Measurements from ENCODE around the gene VDAC1.

Gene VDAC1

DNA sequence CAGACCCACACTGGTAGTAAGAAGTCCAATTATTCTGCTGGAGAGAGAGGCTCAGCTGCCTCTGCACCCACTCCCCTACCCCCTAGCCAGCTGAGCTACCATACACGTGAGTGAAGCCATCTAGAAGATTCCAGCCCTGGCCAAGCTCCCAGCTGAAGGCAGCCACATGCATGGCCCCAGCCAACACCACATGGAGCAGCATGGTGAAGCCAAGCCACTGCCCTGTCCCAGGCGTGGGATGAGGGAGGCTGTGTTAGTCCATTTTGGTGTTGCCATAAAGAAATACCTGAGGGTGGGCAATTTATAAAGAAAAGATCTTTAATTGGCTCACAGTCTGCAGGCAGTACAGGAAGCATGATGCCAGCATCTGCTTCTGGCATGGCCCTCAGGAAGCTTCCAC lies 20.0 kb upstream of the VDAC1 start:
- DNase-seq (ENCODE audit: low read depth), result no peak

DNA sequence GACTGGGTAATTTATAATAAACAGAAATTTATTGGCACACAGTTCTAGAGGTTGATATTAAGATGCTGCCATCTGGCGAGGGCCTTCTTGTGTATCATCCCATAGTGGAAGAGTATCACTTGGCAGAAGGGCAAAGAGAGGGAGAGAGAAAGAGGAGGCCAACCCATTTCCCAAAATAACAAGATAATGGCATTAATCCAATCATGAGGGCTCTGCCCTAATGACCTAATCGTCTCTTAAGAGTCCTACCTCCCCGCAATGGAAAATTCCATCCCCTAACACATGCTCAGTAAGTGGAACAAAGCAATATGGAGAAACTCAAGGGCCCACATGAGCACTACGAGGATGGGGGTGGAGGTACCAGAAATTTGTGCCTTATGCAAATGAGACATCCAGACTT lies 17.6 kb upstream of the VDAC1 start:
- DNase-seq (ENCODE audit: low read depth), result no peak

DNA sequence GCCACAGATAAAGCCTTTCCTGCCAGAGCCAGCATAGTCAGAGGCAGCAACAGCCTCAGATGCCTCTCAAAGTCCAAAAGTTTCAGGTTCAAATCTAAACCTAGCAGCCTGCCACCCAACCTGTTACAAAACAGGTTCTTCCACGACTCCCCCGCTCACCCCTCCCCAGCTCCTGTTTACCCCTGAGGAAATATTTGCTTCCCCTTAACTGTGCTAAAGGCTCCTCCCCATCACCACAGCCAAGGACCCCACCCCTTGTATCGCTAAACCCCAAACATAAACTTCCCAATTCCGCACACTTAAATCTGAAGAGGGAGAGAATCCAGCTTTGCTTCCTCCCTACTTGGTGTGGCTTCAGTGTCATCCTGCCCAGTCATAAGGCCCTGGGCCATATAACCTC lies 15.4 kb upstream of the VDAC1 start:
- no peak for DNase-seq (ENCODE audit: low read depth)

DNA sequence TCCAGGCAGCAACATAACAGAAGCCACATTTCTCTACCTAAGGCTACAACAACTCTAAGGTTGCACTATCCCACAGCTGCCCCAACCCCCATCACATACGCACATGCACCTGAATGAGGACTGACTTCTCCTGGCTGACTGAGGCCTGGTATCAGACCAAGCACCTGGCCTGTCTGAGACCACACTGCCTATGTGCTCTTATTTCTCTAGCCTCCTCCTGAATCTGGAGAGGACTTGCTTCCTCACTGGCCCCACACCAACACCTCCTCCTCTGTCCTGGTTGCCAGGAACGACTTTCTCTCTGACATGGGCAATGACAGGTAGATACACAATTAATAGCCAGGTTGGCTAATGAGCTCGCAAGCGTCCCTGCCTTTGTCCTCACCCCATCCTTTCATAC lies 14.9 kb upstream of the VDAC1 start:
- DNase-seq (ENCODE audit: low read depth), result no peak

DNA sequence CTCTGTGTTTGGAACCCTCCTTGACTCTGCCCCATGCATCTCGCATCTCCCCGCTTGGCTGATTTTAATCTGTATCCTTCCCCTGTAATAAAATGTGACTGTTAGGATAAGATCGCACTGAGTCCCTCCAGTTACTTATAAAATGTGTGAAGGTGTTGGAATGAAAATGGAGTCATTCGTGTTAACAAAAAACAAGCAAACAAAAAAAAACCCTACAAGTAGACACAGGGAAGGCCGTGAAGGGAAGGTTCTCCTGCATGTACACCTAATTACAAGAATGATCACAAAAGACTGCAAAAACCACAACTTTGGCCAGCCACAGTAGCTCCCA lies 14.2 kb upstream of the VDAC1 start:
- DNase-seq (ENCODE audit: low read depth), result no peak

DNA sequence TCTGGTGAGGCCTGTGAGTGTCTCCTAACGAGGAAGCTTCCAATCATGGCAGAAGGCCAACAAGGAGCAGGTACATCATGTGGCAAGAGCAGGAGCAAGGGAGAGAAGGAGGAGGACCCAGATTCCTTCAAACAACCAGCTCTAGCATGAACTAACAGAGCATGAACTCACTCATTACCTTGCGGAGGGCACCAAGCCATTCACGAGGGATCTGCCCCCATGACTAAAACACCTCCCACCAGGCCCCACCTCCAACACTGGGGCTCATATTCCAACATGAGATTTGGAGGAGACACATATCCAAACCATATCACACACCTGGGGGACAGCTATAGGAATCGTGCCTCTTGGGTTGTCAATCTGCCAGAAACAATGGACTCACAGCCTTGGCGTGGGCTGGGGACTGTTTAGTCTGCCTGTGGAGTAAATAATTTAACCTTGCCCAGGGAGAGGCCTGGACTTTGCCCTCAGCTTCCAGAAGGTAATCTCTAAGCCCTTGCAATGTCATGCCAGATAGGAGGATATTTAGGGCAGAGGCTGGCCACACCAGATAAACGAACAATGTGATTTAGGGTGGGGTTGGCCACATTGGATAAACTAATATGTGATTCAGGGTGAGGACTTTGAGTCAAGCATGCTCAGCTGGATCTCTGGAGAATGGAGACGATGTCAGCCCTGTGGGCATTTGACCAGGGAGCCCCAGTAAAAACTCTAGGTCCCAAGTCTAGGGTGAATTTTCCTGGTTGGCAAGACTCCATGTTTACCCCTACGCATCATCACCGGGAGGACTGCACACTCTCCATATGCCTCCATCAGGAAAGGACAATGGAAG lies 13.6 kb upstream of the VDAC1 start:
- no peak for DNase-seq (ENCODE audit: low read depth)

DNA sequence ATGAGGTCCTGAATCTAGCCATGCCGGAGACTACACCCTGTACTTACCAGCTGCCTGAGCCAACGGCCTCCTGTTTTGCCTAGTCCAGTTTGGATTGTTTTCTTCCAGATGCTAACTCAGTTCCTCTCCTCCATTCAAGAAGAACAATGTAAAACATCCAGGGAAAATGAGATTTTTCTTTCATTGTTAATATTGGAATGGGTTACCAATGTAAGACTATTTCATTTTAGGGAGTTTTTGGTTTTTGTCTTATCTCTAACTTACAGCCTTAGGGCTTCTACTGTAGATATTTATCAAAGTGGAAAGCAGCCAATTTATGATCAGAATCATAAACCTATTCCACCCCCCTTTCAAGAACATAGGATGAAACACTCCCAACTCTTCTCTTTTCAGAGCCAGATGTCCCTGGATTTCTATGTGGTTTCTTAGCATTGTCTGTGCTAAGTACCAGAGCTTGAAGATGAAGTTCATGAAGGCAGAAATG lies 3.5 kb upstream of the VDAC1 start:
- DNase-seq (ENCODE audit: low read depth), result no peak

DNA sequence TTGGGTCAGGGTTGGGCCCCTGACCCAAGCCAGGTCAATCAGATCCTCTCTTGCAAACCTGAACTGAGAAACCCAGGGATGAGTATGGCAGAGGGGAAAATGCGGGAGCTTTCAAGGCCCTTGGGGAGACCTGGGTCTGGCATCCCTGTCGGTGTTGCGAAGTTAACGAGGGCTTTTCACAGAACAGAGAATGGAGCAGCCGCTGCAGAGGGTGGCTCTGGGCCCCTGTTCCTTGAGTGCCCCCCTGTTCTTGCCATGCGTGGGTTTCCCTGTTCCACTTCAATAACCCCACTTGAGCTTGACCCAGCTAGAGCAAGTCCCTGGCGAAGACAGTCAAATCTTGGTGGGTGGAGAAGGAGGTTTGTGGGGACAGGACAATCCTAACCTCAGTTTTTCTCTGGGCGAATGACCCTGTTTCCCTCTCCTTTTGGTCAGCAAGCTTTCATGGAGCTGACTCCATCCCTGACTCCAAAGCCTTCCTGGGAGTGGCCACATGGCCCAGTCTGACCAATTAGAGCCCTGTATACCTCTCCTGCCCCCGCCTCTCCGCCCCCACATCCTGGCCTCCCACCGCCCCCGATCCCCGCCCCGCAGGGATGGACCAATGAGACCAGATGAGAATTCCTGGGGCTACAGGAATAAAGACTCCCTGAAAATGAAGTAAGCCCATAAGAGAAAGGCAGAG lies 2.9 kb upstream of the VDAC1 start:
- DNase-seq (ENCODE audit: low read depth), result no peak

DNA sequence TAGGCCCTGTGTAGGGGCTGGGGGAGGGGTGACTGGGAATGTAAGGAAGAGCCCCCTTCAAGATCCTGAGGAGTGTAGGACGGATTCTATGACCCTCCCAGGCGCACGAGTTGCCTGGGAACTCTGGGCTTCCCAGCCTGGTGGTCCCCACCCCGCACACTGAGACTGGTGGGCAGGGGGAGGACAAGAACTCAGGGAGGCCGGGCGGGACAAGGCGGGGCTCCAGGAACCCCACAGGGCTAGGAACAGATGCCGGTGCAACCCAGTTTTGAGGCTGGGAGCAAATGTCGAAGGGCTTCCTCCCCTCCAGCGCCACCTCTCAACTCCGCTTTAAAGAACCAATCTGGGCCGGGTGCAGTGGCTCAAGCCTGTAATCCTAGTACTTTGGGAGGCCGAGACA lies 1.3 kb upstream of the VDAC1 start:
- no peak for DNase-seq (ENCODE audit: low read depth)

DNA sequence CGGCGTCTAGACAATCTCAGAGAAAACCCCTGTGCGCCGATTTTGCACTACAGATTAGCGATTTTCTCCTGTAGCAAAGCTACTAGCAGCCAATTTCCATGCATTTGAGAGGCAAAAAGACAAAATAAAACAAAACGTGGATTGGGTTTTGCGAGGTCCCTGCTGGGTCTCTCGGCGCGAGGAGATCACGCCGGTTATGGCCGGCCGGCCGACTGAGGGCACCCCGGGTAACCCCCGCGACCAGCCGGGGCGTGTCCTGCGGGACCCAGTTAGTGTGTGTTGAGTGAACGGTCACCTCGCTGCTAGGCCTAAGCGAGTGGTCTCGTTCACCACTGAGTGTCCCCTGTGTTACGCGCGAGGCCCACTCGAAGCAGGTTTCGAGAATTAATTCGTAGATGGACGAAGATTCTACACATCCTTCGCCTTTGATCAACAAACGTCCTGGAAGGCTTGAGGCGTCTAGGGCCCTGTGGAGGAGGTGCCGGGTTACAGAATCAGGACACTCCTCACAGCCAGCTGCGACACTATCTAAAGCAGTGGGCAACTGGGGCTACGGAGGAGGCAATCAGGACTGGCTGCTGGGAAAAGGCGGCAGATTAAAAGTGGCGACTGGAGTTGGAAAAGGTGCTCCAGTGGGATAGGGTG lies 764 bp upstream of the VDAC1 start:
- no peak for DNase-seq (ENCODE audit: low read depth)

DNA sequence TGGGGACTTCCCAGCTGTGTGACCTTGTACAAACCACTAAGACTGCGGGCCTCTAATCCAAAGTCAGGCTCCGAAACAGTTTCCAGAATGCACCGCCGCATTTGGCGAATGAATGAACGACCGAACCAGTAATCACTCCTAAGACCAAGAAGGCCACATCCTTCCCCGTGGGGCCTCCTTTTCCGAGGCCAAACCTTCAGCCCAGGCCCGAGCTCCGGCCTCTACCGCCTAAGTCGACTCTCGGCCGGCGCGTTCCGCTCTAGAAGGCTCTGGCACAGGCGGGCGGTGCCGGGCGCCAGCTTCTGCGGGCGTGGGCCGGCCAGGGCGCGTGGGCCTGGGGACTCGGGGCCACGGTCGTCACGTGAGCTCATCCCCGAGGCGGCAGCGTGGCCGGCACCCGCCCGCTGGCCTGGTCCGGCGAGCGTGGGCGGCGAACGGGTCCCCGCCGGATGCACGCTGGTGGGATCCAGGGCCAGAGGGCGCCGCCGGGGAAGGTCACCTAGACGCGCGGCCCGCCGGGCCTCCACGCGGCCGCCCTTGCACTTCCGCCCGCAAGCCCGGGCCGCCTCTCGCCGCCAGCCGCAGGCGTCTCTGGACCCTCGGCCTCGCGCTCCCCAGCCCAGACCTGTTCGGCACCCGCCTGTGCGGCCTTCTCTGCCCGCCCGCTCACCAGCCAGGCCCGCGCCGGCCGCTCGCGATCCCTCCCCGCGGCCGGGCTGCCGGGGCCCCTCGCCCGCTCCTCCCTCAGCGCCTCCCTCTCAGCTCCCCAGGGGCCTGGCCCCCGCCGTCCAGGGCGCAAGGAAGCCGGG lies 754 bp downstream of the VDAC1 start:
- DNase-seq (ENCODE audit: low read depth), result no peak

DNA sequence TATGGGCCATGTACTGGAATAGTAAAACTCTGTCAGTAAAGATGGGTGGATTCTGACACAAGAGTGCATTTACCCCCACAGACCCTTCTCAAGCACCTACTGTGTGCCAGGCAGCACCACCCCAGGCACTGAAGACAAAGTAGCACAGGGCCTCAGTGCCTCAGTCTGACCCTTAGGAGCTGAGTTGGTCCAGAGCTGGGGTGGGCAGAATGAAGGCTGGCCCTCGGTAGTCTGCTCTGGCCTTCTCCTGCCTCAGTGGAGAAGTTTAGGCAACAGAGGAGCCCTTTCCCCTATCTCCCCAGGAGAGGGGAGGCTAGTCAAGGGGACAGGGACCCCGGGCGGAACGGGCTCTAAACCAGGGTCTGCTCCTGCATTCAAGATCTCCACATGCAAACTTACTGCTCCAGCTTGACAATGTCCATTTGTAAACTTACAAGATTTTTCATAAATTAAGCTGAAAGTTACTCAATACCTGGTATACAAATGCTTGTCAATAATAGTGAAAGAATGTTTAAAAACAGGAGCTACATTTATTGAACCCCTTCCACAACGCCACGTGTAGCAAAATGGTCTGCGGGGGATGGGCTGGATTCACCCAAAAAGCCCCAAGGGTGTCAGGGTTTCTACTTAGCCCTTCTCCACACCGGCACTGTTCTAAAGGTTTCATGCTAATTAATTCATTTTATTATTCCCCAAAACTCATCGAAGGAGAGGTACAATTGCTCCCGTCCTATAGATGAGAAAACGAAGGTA lies 1.5 kb downstream of the VDAC1 start:
- no peak for DNase-seq (ENCODE audit: low read depth)

DNA sequence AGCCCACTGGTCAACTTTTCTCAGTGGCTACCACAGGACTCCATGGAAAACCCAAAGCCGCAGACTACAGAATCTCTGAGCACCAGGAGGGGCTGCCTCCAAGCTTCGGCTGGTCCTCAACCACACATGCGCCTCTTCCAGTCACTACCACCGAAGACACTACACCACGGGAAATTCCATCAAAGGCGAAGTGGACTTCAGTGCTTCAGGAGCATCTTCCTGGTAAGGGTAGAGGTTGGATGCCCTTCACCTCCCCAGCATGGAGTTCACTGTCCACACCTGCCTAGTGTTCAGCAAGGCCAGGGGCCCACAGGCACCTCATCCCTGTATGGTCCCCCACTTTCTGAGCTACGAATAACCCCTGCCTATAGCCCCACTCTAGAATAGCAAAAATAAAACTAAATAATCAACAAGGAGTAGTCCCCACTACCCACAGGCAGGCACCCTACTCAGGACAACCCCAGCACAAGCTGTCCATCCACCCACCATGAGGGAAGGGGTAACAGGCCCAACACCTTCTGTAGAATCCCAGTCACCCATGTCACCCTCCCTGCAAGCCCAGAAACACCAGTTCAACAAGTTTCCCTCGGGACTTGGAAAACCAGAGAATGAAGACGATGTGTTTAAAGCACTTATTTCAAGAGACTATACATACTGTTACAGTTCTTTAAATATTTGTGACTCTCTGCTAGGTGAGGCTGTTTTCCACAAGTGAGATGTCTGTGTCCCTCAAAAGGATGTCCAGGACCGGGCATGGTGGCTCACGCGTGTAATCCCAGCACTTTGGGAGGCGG lies 2.6 kb downstream of the VDAC1 start:
- no peak for DNase-seq (ENCODE audit: low read depth)

DNA sequence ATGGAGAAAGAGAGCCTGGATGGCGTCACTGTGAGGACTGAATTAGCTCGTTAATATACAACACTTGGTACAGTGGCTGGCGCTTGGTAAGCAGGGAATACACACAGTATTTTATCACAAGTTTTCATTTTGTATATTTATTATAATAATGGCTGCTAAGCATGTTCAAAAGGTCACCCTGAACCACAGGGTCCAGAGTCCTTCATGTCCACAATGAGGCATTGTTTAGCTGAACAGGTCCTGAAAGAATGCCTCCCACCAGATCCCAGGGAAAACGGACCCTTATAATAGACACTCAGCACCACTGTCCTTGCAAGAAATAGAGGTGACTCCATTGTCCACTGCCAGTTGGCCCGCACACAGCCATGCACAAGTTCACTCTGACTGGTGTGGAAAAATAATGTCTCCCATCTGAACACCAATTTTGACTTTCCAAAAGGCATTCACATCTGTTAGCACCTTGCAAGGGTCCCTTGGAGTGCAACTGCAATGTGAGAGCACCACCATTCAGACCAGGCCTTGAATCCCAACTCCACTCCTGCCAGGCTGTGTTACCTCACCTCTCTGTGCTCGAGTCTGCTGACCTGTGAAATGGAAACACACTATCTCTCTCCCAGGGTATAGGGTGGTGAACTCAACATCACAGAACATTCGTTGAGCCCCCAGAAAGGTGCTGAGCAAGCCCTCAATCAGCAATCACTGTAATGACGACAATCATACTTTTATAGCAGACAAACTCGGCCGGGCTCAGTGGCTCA lies 3.9 kb downstream of the VDAC1 start:
- DNase-seq (ENCODE audit: low read depth), result no peak

DNA sequence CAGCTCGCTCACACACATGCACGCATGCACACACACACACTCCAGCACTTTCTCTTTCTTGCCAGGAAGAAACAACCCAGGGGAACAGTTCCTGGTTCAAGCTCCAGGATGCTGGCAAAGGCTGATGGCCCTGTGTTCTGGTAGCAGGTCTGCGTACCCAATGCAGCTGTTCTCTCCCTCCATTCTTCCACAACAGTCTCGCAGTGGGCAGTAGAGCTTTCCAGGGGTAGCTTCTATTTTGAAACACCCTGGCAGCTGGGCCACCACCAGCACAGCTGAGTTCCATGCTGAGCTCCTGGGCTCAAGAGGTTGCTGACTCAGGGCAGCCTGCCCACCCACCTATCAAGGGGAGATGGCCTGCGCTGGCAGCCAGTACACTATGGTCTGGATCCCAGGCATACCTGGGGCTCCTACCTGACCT lies 4.7 kb downstream of the VDAC1 start:
- DNase-seq (ENCODE audit: low read depth), result no peak

DNA sequence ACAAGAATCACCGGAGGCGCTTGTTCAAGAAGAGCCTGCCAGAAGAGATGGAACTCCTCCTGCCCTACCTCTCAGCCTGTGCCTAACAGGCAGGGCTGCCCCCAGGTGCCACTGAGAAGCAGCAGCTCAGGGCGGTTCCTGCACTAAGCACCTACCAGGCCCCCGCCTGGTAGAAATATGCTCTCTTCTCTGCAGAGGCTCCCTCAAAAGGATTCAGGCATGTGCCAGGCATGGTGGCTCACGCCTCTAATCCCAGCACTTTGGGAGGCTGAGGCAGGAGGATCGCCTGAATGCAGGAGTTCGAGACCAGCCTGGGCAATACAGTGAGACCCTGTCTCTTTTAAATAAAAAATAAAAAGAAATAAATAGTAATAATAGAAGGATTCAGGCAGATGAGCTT lies 6.0 kb downstream of the VDAC1 start:
- DNase-seq (ENCODE audit: low read depth), result no peak

DNA sequence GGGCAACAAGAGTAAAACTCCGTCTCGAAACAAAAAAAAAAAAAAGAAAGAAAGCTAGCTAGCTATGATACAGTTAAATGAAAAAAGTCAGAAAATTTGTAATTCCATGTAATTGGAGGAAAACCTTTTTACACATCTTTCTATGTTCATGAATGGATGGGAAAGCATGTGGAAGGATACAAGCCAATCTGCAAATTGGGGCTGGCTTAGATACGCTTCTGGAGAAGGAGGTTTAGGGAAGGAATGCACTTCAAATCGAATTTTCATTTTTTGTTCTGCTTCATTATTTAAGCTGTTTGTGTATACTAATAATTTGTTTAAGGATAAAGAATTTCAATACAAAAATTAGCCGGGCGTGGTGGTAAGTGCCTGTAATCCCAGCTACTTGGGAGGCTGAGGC lies 6.7 kb downstream of the VDAC1 start:
- no peak for DNase-seq (ENCODE audit: low read depth)

DNA sequence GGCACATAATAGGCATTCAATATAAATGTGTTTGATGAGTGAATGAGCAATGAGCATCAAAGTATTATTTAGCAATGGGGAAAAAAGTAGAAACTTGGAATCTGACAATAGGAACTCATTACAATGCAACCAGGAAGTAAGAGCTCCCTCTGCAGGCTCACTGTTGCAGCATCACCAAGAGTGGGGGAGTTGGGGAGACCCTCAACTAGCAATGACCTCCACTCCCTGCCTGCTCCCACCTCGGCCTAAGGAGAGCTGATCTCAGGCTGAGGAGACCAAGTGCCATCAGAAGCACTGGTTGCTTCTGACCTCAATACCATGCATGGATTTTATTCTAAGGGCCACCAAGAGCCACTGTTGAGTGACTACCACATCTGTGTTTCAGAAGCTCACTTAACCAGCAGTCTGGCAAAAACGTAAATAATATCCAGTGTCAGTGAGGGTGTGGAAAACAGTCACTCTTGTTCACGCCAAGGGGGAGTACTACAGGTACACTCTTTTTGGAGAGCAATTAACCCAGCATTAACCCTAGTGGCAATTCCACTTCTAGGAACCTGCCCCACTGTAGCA lies 8.0 kb downstream of the VDAC1 start:
- no peak for DNase-seq (ENCODE audit: low read depth)

DNA sequence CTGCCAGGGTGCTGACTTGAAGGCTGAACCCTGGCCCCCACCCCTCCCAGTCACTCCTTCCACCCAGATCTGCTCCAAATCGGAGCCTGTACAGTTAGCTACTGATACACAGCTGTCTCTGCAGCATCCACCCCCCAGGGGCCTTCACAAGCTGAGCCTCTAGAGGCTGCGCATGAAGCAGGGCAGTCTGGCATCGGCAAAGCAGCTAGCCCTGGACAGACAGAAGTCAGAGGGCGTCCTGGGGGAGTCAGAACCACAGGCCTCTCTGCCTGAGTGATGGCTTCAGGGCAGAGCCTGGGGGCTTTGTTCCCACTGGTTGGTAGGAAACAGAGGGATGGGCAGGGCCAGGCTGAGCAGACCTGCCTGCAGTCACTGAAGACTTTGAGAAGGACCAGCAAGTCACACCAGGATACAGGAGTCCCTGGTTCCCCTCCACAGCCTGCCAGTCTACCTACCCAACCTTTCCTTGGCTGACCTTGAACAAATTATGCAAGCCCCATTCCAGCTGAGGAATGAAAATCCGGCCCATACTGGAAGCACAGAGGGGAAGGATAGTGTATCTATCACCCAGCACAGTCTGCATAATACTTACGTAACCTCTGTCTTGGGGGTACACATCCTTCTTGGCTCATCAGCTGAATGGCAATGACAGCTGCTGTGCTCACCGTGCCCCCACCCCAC lies 8.8 kb downstream of the VDAC1 start:
- no peak for DNase-seq (ENCODE audit: low read depth)
